Measurements from ENCODE around the gene HPSE. TPM values are rescaled to one million over a fixed set of nuclear protein-coding genes. Genes with fewer than 3 reads are reported as not detected.

HPSE gene
- total RNA-seq, 4 donors from 2014 or later = 0.05 to 0.42 (median 0.25) TPM

DNA sequence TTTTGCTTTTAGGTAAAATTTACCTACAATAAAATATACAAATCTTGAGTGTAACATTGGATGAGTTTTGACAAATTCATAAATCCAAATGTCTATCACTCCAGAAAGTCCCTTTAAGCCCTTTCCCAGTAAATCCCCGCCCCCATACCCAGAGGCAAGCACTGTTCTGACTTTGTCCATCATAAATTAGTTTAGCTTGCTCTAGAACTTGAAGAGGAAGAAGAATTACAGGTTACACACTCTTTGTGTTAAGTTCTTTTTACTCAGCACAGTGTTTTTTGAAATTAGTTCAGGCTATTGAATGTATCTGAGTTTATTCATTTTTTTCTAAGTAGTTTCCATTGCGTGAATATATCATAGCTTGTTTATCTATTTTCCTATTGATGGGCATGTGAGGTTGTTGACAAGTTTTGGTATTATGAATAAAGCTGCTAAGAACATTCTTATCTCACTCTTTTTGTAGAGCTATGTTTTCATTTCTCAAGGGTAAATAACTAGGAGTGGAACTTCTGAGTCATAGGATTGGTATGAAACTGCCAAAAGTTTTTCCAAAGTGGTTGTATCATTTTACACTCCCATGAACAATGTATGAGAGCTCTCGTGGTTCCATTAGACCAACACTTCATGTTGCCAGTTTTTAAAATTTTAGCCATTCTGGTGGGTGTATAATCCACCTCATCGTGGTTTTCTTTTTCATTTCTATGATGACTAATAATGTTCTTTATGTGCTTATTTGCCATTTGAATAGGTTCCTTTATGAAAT, 22.4 kb upstream of the HPSE start:
- no peak for DNase-seq
- Histone ChIP-seq H3K27ac (peak overlapping the region in 1 of 4 donors; percentile 6), H3K36me3 (no peaks in the 10 kb centered on the region), H3K4me3 (no peak overlapping the region), H3K27me3 (no peaks in the 10 kb centered on the region), H3K9me3 (no peaks in the 10 kb centered on the region), H3K4me1 (peaks cover 5 to 13% of the 10 kb centered on the region in 2 donors)
- intact Hi-C loops (cut with DNase I; ENCODE audit: low total_unique reads) (no loop called here), in situ Hi-C loops (cut with MboI; ENCODE audit: low sequenced_read_pairs in 4 of 4) (no loop called here)
- ATAC-seq = peak; percentile 55 to 56
- TF ChIP-seq, protein P1, sequence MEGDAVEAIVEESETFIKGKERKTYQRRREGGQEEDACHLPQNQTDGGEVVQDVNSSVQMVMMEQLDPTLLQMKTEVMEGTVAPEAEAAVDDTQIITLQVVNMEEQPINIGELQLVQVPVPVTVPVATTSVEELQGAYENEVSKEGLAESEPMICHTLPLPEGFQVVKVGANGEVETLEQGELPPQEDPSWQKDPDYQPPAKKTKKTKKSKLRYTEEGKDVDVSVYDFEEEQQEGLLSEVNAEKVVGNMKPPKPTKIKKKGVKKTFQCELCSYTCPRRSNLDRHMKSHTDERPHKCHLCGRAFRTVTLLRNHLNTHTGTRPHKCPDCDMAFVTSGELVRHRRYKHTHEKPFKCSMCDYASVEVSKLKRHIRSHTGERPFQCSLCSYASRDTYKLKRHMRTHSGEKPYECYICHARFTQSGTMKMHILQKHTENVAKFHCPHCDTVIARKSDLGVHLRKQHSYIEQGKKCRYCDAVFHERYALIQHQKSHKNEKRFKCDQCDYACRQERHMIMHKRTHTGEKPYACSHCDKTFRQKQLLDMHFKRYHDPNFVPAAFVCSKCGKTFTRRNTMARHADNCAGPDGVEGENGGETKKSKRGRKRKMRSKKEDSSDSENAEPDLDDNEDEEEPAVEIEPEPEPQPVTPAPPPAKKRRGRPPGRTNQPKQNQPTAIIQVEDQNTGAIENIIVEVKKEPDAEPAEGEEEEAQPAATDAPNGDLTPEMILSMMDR (IDR thresholded peaks at IDR 0.05 in 4 of 5, conservative IDR thresholded peaks at IDR 0.05 in 1 of 5) = no peak
- no peak for TF ChIP-seq POLR2A (IDR thresholded peaks at IDR 0.05)

DNA sequence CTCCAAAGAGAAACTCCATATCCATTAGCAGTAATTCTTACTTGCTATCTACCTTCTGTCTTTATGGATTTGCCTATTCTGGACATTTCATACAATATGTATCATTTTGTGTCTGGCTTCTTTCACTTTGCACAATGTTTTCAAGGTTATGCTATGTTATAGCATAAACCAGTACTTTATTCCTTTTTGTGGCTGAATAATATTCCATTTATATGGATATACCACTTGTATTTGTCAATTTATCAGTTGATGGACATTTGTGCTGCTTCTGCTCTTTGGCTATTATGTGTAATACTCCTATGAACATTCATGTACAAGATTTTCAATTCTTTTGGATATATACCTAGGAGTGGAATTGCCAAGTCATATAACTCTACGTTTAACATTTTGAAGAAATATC, 18.9 kb upstream of the HPSE start:
- DNase-seq = no peak
- no peaks in the 10 kb centered on the region for H3K9me3 ChIP-seq
- no peak for ATAC-seq
- no peak overlapping the region for H3K27ac ChIP-seq
- no peaks in the 10 kb centered on the region for H3K27me3 ChIP-seq
- intact Hi-C loops (cut with DNase I; ENCODE audit: low total_unique reads) = no loop called here
- no peak for TF ChIP-seq POLR2A (IDR thresholded peaks at IDR 0.05)
- TF ChIP-seq, protein P1 (IDR thresholded peaks at IDR 0.05 in 4 of 5, conservative IDR thresholded peaks at IDR 0.05 in 1 of 5) = no peak
- H3K36me3 ChIP-seq = no peaks in the 10 kb centered on the region
- in situ Hi-C loops (cut with MboI; ENCODE audit: low sequenced_read_pairs in 4 of 4) = no loop called here
- peaks cover 5 to 9% of the 10 kb centered on the region in 2 donors for H3K4me1 ChIP-seq
- no peak overlapping the region for H3K4me3 ChIP-seq

DNA sequence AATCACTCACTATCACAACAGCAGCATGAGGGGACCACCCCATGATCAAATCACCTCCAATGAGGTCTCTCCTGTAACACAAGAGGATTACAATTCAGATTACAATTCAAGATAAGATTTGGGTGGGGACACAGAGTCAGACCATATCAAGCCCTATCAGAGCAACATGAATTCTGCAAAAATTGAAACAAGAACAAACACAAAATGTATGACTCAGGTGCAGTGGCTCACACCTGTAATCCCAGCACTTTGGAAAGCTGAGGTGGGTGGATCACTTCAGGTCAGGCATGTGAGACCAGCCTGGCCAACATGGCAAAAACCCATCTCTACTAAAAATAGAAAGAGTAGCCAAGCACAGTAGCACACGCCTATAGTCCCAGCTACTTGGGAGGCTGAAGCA, 13.4 kb upstream of the HPSE start:
- TF ChIP-seq, protein P1 (IDR thresholded peaks at IDR 0.05 in 4 of 5, conservative IDR thresholded peaks at IDR 0.05 in 1 of 5) = no peak
- no peak for TF ChIP-seq POLR2A (IDR thresholded peaks at IDR 0.05)
- Histone ChIP-seq H3K27ac (no peak overlapping the region), H3K4me3 (no peak overlapping the region), H3K36me3 (no peaks in the 10 kb centered on the region), H3K4me1 (no peaks in the 10 kb centered on the region), H3K27me3 (no peaks in the 10 kb centered on the region), H3K9me3 (no peaks in the 10 kb centered on the region)
- DNase-seq (no peak), ATAC-seq (no peak)
- in situ Hi-C loops (cut with MboI; ENCODE audit: low sequenced_read_pairs in 4 of 4) (no loop called here), intact Hi-C loops (cut with DNase I; ENCODE audit: low total_unique reads) (no loop called here)

DNA sequence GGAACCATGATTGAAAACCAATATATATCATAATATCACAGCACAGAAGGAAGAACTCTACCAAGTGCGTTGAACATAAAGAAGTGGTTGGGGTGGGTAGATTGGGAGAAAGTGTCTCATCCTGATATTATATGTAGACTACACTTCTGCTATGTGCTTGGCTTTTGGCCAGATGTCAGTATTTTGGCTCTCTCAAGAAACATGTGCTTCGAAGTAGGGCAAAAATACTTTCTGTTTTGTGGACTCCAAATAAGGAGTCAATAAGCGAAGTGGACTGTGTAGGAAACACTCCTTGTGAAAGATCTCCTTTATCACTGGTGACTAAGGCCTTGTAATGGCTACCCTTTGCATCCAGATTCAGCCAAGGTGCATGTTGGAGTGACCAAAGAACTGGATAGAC, 7.8 kb upstream of the HPSE start:
- intact Hi-C loops (cut with DNase I; ENCODE audit: low total_unique reads) (no loop called here), in situ Hi-C loops (cut with MboI; ENCODE audit: low sequenced_read_pairs in 4 of 4) (no loop called here)

More for the DNA sequence above, 7.8 kb upstream of the HPSE start:
- Histone ChIP-seq H3K27me3 (peaks cover 0 to 7% (median 0%) of the 10 kb centered on the region in 3 donors), H3K36me3 (no peaks in the 10 kb centered on the region), H3K9me3 (peaks cover 0 to 4% (median 0%) of the 10 kb centered on the region in 3 donors), H3K4me1 (no peaks in the 10 kb centered on the region), H3K4me3 (no peak overlapping the region), H3K27ac (no peak overlapping the region)
- no peak for DNase-seq
- ATAC-seq = no peak
- TF ChIP-seq POLR2A (IDR thresholded peaks at IDR 0.05) = no peak
- TF ChIP-seq, protein P1 (IDR thresholded peaks at IDR 0.05 in 4 of 5, conservative IDR thresholded peaks at IDR 0.05 in 1 of 5) = no peak
